Mucosa of rectum (tissue), 2 donors: Measurements from ENCODE around the gene SYT1.

ENCODE experiments used
- H3K27ac ChIP-seq, 2 donors: one replicate each; pipeline ENCODE4 v1.7.0; 2013; ENCODE audit warnings: inconsistent platforms in 2 of 2, low read depth in 2 of 2, low read length in 2 of 2
- H3K27me3 ChIP-seq, 2 donors: one replicate each; pipeline ENCODE4 v1.7.0; 2013; ENCODE audit warnings: low read length in 2 of 2; ENCODE audit not compliant: control insufficient read depth in 2 of 2, insufficient read depth in 2 of 2
- H3K36me3 ChIP-seq, 2 donors: one replicate each; pipeline ENCODE4 v1.7.0; 2013; ENCODE audit warnings: low read length in 2 of 2; ENCODE audit not compliant: control insufficient read depth in 2 of 2, insufficient read depth in 2 of 2
- H3K4me1 ChIP-seq, 2 donors: one replicate each; pipeline ENCODE4 v1.7.0; 2013; ENCODE audit warnings: low read length in 2 of 2, mild to moderate bottlenecking in 1 of 2; ENCODE audit not compliant: control insufficient read depth in 2 of 2, insufficient read depth in 2 of 2
- H3K4me3 ChIP-seq, 2 donors: one replicate each; pipeline ENCODE4 v1.7.0; 2013; ENCODE audit warnings: low read length in 2 of 2
- H3K9ac ChIP-seq, 2 donors: one replicate each; pipeline ENCODE4 v1.7.0; 2013; ENCODE audit warnings: low read length in 2 of 2, low read depth in 1 of 2, mild to moderate bottlenecking in 1 of 2
- H3K9me3 ChIP-seq, 2 donors: one replicate each; pipeline ENCODE4 v1.7.0; 2013; ENCODE audit warnings: low read length in 2 of 2; ENCODE audit not compliant: control insufficient read depth in 2 of 2
- donor health status: healthy.
- donor health status: Normal muscosa, but diverticular disease.

Gene SYT1

DNA sequence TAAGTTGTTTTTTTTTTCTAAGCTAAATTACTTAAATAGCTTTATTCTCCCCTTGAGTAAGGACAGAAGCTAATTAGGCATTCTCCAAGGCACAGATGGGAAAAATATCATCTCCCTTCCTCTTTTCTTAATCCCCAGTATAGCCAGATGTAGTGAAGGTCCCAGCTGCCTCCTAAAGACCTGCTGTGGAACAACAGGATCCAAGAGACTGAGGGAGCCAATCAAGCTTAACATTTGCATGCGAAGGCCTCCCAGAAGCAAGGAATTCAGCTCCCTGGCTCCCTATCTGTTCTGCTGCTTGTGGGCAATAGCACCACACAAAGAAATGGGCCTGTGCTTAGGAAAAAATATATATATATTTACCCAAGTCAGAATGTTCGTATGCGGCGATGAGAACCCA, 255.2 kb downstream of the SYT1 start:
- Histone ChIP-seq H3K9me3 (no peaks in the 10 kb centered on the region), H3K27me3 (no peaks in the 10 kb centered on the region), H3K4me3 (no peak overlapping the region), H3K27ac (no peak overlapping the region), H3K36me3 (no peaks in the 10 kb centered on the region), H3K9ac (no peak overlapping the region), H3K4me1 (no peaks in the 10 kb centered on the region)

DNA sequence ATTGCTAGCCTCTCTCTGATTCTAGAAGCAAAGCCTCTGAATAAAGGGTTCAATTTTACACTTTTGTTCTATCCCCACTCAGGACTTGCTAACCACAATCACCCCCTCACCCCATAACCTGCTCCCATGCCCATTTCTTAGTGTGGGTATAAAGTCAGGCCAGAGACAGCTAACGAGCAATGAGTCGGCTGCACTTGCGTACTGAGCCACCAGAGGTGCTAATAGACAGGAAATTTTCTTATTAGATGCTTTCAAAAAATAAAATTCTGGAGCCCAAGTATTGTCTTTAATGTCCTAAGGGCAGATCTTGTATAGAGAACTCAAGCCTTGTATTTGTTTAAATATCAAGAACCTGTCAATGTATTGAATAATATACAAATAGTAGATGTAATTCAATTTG, 256.9 kb downstream of the SYT1 start:
- Histone ChIP-seq H3K9ac (no peak overlapping the region), H3K36me3 (no peaks in the 10 kb centered on the region), H3K27me3 (no peaks in the 10 kb centered on the region), H3K9me3 (no peaks in the 10 kb centered on the region), H3K4me1 (no peaks in the 10 kb centered on the region), H3K4me3 (no peak overlapping the region), H3K27ac (no peak overlapping the region)

DNA sequence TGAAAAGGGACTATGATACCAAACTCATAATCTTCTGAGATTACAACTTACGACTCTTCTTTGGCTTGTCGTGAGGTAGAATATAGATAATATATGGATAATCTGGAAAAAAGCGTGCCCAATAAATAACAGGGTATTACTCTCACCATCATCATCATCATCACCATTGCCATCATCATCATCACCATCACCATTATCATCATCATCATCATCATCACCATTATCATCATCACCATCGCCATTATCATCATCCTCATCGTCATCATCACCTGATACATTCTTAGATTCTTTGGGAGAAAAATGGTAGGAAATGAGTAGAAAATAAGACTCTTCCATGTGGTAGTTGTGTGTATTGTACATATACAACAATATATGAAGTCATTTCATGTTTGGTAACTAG, 259.8 kb downstream of the SYT1 start:
- H3K9me3 ChIP-seq: no peaks in the 10 kb centered on the region
- no peaks in the 10 kb centered on the region for H3K36me3 ChIP-seq
- no peaks in the 10 kb centered on the region for H3K4me1 ChIP-seq
- no peak overlapping the region for H3K9ac ChIP-seq
- H3K27me3 ChIP-seq: no peaks in the 10 kb centered on the region
- H3K4me3 ChIP-seq: no peak overlapping the region
- no peak overlapping the region for H3K27ac ChIP-seq

DNA sequence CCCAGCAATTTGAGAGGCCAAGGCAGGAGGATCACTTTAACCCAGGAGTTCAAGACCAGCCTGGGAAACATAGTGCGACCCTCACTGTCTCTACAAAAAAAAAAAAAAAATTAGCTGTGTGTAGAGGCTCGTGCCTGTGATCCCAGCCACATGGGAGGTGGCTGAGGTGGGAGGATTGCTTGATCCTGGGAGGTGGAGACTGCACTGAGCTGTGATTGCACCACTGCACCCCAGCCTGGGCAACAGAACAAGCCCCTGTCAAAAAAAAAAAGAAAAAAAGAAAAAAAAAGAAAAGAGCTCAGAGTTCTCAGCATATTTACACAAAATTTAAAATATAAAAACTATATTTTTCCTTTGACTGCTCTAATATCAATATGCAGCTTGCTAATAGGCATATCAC, 260.8 kb downstream of the SYT1 start:
- H3K4me1 ChIP-seq: no peaks in the 10 kb centered on the region
- no peak overlapping the region for H3K27ac ChIP-seq
- no peak overlapping the region for H3K9ac ChIP-seq

DNA sequence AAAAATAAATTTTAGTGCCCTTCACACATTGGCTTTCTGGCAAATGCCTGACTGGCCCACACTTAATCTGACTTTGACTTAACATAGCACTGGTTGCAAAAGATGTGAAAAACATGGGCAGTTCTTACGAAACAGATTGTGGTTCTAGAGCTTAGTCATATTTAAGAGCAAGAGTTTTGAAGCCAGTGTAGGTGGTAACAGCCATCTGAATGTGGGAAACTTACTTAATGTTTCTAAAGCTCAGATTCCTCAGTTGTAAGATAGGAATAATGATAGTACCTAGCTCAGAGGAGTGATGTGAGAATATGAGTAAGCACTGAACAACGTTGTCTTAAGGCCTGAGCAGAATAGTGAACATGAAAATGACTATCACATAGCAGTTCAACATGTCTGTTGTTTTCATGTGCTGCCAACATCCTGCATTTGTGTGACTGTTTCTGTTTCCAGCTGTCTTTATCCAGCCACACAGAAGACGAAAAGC, 262.7 kb downstream of the SYT1 start:
- H3K9me3 ChIP-seq: no peaks in the 10 kb centered on the region
- no peak overlapping the region for H3K4me3 ChIP-seq
- no peak overlapping the region for H3K9ac ChIP-seq
- no peaks in the 10 kb centered on the region for H3K36me3 ChIP-seq
- H3K27ac ChIP-seq: no peak overlapping the region
- H3K27me3 ChIP-seq: no peaks in the 10 kb centered on the region
- H3K4me1 ChIP-seq: no peaks in the 10 kb centered on the region

More for the DNA sequence above, 260.8 kb downstream of the SYT1 start:
- Histone ChIP-seq H3K36me3 (no peaks in the 10 kb centered on the region), H3K27me3 (no peaks in the 10 kb centered on the region), H3K4me3 (no peak overlapping the region), H3K9me3 (no peaks in the 10 kb centered on the region)

DNA sequence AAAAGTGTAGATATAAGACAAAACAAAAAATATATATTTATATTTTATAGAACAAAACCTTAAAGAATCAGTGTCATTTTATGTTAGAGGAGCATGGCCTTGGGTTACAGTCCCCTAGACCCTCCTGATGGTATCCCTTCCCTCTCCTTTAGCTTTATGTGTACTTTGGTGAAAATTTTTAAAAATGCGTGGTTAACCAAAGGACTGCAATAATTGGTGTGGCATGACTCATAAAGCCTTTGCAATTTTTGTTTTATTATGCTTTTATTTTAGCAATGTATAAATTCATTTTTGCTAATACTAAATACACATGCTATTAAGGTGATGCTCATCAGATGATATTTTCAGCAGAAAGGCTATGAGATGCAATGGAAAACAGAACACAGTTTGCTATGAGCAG, 264.4 kb downstream of the SYT1 start:
- Histone ChIP-seq H3K9me3 (no peaks in the 10 kb centered on the region), H3K27me3 (no peaks in the 10 kb centered on the region), H3K27ac (no peak overlapping the region), H3K36me3 (no peaks in the 10 kb centered on the region), H3K9ac (no peak overlapping the region), H3K4me3 (no peak overlapping the region), H3K4me1 (no peaks in the 10 kb centered on the region)

DNA sequence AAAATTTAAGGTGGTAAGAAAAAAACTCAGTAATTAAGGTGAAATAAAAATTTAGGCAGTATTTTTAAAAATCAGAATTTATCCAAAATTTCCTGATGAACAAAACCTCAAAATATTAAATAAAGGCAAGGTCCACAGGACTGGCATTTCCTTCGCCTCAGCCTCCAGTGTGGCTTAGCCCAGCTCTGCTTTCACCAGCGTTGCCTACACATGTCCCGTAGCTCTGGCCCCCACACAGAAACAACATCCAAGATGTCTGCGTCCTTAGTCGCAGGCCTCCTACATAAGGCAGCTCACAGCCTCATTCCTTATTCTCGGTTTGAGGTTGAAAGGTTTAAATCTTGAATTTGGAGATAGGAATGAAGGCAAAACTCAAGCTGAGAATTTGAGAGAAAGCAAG, 274.3 kb downstream of the SYT1 start:
- no peak overlapping the region for H3K27ac ChIP-seq
- no peak overlapping the region for H3K9ac ChIP-seq
- no peaks in the 10 kb centered on the region for H3K9me3 ChIP-seq
- no peaks in the 10 kb centered on the region for H3K27me3 ChIP-seq
- no peaks in the 10 kb centered on the region for H3K4me1 ChIP-seq
- H3K36me3 ChIP-seq: no peaks in the 10 kb centered on the region
- H3K4me3 ChIP-seq: no peak overlapping the region

DNA sequence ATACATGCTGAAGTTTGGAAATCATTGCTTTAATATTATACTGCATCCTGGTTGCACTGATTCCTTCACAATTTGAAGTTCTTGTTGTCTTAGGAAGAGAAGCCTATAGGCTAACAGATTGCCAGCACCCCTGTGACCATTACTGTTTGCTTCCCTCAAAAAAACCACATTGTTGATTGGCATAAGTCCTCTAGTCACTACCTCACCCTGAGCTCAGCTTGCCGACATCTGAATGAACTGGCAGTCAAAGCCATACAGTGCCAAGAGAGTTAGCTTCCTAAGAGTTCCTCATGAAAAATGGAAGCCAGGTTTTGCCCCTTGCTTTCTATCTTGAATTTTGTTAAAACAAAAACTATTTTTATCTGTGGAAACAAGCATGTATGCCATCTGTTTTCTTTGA, 276.1 kb downstream of the SYT1 start:
- Histone ChIP-seq H3K27me3 (no peaks in the 10 kb centered on the region), H3K36me3 (no peaks in the 10 kb centered on the region), H3K4me3 (no peak overlapping the region), H3K9ac (no peak overlapping the region), H3K4me1 (no peaks in the 10 kb centered on the region), H3K27ac (no peak overlapping the region), H3K9me3 (no peaks in the 10 kb centered on the region)

DNA sequence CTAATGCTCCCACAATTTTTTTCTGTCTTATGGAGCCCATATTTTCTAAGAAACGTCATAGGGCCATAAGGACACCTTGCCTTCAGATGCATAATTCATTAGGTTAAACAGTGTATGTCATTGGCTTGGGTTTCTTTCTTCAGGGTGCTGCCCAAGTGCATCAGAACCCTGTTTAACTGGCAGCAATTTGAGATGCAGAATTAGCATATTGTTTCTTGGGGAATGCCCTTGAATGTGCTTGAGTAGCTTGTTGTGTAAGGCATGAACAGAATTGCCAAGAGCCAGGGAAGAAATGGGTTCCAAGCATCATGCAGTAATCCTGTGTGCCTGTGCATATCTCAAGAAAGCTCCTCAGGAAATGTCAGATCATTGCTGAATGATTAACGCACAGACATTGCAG, 277.2 kb downstream of the SYT1 start:
- Histone ChIP-seq H3K27me3 (no peaks in the 10 kb centered on the region), H3K27ac (no peak overlapping the region), H3K9me3 (no peaks in the 10 kb centered on the region), H3K4me3 (no peak overlapping the region), H3K36me3 (no peaks in the 10 kb centered on the region), H3K9ac (no peak overlapping the region), H3K4me1 (no peaks in the 10 kb centered on the region)

DNA sequence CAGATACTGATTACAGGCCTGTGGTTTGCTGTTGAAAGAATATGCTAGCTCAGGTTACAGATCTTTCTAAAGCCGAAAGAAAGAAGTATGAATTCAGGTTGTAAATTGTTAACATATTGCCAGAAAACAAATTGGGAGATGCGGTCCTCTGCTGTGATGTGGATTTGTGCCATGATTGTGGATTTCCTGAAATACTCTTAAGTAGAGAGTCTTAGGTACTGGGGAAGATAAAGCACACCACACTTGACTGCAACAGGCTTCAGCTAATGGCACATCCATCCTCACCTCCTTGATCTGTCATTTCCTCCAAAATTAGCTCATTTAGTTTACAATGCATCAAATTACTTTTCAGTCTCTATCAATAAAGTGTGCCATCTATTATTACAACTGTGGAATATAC, 279.2 kb downstream of the SYT1 start:
- Histone ChIP-seq H3K4me1 (no peaks in the 10 kb centered on the region), H3K36me3 (no peaks in the 10 kb centered on the region), H3K27ac (no peak overlapping the region), H3K9ac (no peak overlapping the region), H3K9me3 (no peaks in the 10 kb centered on the region), H3K27me3 (no peaks in the 10 kb centered on the region), H3K4me3 (no peak overlapping the region)

DNA sequence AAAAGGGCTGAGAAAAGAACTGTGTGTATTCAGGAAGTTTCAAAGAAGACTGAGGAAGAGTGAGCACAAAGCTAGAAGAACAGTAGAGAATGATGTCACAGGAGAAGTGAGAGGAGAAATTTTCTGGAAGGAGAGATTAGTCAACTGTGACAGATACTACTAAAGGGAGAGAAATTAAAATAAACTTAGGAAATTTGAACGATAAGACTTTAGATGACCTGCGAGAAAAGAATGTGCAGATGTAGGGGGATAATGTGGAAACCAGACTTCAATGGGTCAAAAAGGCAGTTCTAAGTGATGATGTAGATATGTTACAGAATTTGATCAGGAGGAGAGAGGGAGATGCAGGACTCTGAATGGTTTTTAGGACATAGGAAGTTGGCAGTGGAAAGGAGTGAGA, 287.4 kb downstream of the SYT1 start:
- Histone ChIP-seq H3K9ac (no peak overlapping the region), H3K9me3 (no peaks in the 10 kb centered on the region), H3K27ac (no peak overlapping the region), H3K36me3 (no peaks in the 10 kb centered on the region), H3K4me1 (no peaks in the 10 kb centered on the region), H3K27me3 (no peaks in the 10 kb centered on the region), H3K4me3 (no peak overlapping the region)
